Activated T-cell treated with anti-CD3 and anti-CD28 coated beads, Interleukin-2, amount 50 U/mL, for 4 hours (primary cell): ENCODE results near the gene UBR3. TPM values are rescaled to one million over a fixed set of nuclear protein-coding genes. Genes with fewer than 3 reads are reported as not detected.
"Not testable (repeated sequence)": the region's sequence is repeated elsewhere in the genome, so short reads cannot be mapped to it uniquely, and the experiment has no call there.

Experiments
- ATAC-seq, 2 donors: fragments of 200-7000 bp; cut with Tn5 transposase; one replicate each; pipeline ENCODE4 v1.10.0; 2021
- DNase-seq: peaks from one replicate; pipeline ENCODE4 v3.0.0-alpha.2; 2020
- H3K27me3 Mint-ChIP-seq: one replicate; pipeline ENCODE4 v1.8.0; 2021; ENCODE audit warnings: low read depth, mixed read lengths
- H3K36me3 Mint-ChIP-seq: one replicate; pipeline ENCODE4 v1.8.0; 2022; ENCODE audit warnings: mixed read lengths; ENCODE audit not compliant: insufficient read depth
- H3K4me1 Mint-ChIP-seq: one replicate; pipeline ENCODE4 v1.8.0; 2021; ENCODE audit warnings: low read depth, mixed read lengths
- H3K4me3 Mint-ChIP-seq: one replicate; pipeline ENCODE4 v1.8.0; 2021; ENCODE audit warnings: mild to moderate bottlenecking, moderate library complexity, mixed read lengths
- H3K9me3 Mint-ChIP-seq: one replicate; pipeline ENCODE4 v1.8.0; 2021; ENCODE audit warnings: mixed read lengths
- total RNA-seq, 3 donors: library from RNA; stranded (reverse); gene quantifications; one replicate each; pipeline ENCODE4 v1.2.1, GENCODE V29; 2021

The UBR3 gene
- total RNA-seq, 3 donors from 2014 or later: 18.2 to 21.1 (median 19.8) TPM

GRCh38 chr2:169923977-169924376 is 96.7 kb downstream of the UBR3 start:
- no peaks in the 10 kb centered on the region for H3K27me3 Mint-ChIP-seq
- no peaks in the 10 kb centered on the region for H3K9me3 Mint-ChIP-seq

DNA sequence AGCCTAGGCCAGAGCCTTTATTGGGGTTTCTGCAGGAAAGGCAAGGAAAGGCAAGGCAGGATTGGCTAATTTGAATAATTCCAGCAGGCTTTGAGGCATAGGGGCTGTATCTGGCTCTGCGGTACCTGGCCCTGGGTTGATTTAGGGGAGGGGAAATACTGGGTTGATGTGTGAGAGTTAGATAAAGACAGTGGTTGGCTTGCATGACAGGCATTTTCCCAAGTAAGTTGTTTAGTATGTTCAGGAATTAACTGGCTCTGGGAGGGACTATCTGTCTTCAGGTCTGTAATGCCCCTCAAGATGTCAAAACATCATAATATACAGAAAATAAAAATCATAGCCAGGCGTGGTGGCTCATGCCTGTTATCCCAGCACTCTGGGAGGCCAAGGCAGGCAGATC is 98.7 kb downstream of the UBR3 start:
- DNase-seq: no peak
- Mint-ChIP-seq H3K4me1 (no peaks in the 10 kb centered on the region), H3K9me3 (no peaks in the 10 kb centered on the region), H3K27me3 (no peaks in the 10 kb centered on the region), H3K4me3 (no peak overlapping the region), H3K36me3 (peaks cover 17% of the 10 kb centered on the region)
- ATAC-seq: no peak

More at GRCh38 chr2:169923977-169924376, 96.7 kb downstream of the UBR3 start:
- no peak overlapping the region for H3K4me3 Mint-ChIP-seq
- DNase-seq (no peak), ATAC-seq (no peak)
- H3K36me3 Mint-ChIP-seq: peaks cover 12% of the 10 kb centered on the region
- no peaks in the 10 kb centered on the region for H3K4me1 Mint-ChIP-seq

DNA sequence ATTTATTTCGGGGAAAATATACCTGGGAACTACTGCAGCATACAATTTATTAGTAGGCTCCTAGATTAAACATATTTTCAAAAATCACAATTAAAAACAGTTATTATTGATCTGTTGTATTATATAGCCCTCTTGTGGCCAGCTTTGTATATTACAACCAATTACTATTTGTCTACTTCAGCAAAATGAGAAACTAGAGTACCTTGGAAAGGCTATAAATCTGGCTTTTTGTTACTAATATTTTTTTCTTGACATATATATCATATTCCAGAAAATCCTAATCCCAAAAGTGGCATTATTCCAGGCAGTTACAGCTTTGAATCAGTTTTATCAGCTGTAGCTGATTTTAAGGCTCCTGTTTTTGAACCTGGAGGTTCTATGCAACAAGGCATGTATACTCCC is 101.2 kb downstream of the UBR3 start:
- no peak overlapping the region for H3K4me3 Mint-ChIP-seq
- no peak for ATAC-seq
- peaks cover 13% of the 10 kb centered on the region for H3K36me3 Mint-ChIP-seq
- H3K4me1 Mint-ChIP-seq: no peaks in the 10 kb centered on the region
- no peaks in the 10 kb centered on the region for H3K9me3 Mint-ChIP-seq
- no peak for DNase-seq
- H3K27me3 Mint-ChIP-seq: no peaks in the 10 kb centered on the region

- DNase-seq: no peak
- H3K4me1 Mint-ChIP-seq: no peaks in the 10 kb centered on the region
- H3K4me3 Mint-ChIP-seq: no peak overlapping the region
- H3K9me3 Mint-ChIP-seq: no peaks in the 10 kb centered on the region
- ATAC-seq: no peak
- H3K36me3 Mint-ChIP-seq: peaks cover 28% of the 10 kb centered on the region
- no peaks in the 10 kb centered on the region for H3K27me3 Mint-ChIP-seq
Measured at GRCh38 chr2:169933124-169933711, 106.0 kb downstream of the UBR3 start.

DNA sequence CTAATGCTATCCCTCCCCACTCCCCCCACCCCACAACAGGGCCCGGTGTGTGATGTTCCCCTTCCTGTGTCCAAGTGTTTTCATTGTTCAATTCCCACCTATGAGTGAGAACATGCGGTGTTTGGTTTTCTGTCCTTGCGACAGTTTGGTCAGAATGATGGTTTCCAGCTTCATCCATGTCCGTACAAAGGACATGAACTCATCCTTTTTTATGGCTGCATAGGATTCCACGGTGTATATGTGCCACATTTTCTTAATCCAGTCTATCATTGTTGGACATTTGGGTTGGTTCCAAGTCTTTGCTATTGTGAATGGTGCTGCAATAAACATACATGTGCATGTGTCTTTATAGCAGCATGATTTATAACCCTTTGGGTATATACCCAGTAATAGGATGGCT is 109.4 kb downstream of the UBR3 start:
- H3K27me3 Mint-ChIP-seq, H3K4me3 Mint-ChIP-seq, DNase-seq, ATAC-seq, H3K4me1 Mint-ChIP-seq, H3K9me3 Mint-ChIP-seq: not testable (repeated sequence)
- H3K36me3 Mint-ChIP-seq: peaks cover 19% of the 10 kb centered on the region

- peaks cover 35% of the 10 kb centered on the region for H3K36me3 Mint-ChIP-seq
- no peak overlapping the region for H3K4me3 Mint-ChIP-seq
- DNase-seq (no peak), ATAC-seq (no peak)
- H3K4me1 Mint-ChIP-seq: no peaks in the 10 kb centered on the region
- H3K9me3 Mint-ChIP-seq: no peaks in the 10 kb centered on the region
- H3K27me3 Mint-ChIP-seq: no peaks in the 10 kb centered on the region
Measured at GRCh38 chr2:169945515-169945914, 118.3 kb downstream of the UBR3 start.

- no peaks in the 10 kb centered on the region for H3K27me3 Mint-ChIP-seq
Measured at GRCh38 chr2:169946092-169946491, 118.8 kb downstream of the UBR3 start.

DNA sequence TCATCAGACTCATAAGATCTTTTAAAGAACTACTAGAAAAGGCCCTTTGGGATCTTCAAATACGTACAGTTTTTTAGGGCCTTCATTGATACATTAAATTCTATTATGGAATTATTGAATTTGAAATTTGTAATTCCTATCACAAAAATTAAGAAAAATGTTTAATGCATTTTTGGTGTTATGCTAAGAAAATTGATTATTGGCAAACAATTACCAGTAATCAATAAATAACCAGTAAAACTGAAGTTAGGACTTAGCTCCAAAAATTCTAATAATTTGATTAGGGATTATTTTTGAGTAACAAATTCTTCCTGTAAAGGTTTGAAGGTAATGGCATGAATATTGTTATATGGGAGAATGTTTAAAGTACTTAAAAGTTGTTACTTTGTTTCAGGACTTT is 119.3 kb downstream of the UBR3 start:
- DNase-seq (no peak), ATAC-seq (no peak)
- Mint-ChIP-seq H3K4me3 (no peak overlapping the region), H3K36me3 (peaks cover 40% of the 10 kb centered on the region), H3K9me3 (no peaks in the 10 kb centered on the region), H3K4me1 (no peaks in the 10 kb centered on the region), H3K27me3 (no peaks in the 10 kb centered on the region)

More at GRCh38 chr2:169946092-169946491, 118.8 kb downstream of the UBR3 start:
- Mint-ChIP-seq H3K9me3 (no peaks in the 10 kb centered on the region), H3K36me3 (peaks cover 37% of the 10 kb centered on the region), H3K4me3 (no peak overlapping the region), H3K4me1 (no peaks in the 10 kb centered on the region)
- DNase-seq: no peak
- no peak for ATAC-seq

DNA sequence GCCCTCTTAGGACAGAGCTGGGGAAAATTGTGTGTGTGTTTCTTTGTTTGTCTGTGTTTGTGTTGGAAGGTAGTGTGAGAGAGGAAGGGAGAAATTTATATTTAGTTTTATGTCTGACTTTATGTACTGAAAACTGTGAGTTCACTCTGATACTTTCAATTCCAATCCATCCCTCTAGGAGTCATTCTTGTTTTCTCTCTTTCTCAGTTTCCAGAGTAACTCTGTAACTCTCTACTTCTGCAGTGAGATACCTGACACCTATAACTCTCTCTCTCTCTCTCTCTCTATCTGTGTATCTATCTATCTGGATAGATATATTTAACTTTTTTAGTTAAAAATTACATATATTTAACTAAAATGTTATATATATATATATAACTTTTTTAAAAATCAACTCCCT is 128.7 kb downstream of the UBR3 start:
- DNase-seq (no peak), ATAC-seq (no peak)
- H3K9me3 Mint-ChIP-seq: no peaks in the 10 kb centered on the region
- no peaks in the 10 kb centered on the region for H3K4me1 Mint-ChIP-seq
- H3K4me3 Mint-ChIP-seq: no peak overlapping the region
- peaks cover 35% of the 10 kb centered on the region for H3K36me3 Mint-ChIP-seq
- no peaks in the 10 kb centered on the region for H3K27me3 Mint-ChIP-seq

GRCh38 chr2:169957219-169957618 is 130.0 kb downstream of the UBR3 start:
- not testable (repeated sequence) for H3K4me1 Mint-ChIP-seq, DNase-seq, H3K27me3 Mint-ChIP-seq, H3K4me3 Mint-ChIP-seq, H3K9me3 Mint-ChIP-seq, ATAC-seq
- peaks cover 30% of the 10 kb centered on the region for H3K36me3 Mint-ChIP-seq

GRCh38 chr2:169961911-169962310 is 134.7 kb downstream of the UBR3 start:
- DNase-seq (no peak), ATAC-seq (no peak)
- H3K9me3 Mint-ChIP-seq: no peaks in the 10 kb centered on the region
- no peaks in the 10 kb centered on the region for H3K4me1 Mint-ChIP-seq
- H3K4me3 Mint-ChIP-seq: no peak overlapping the region
- no peaks in the 10 kb centered on the region for H3K27me3 Mint-ChIP-seq
- H3K36me3 Mint-ChIP-seq: peaks cover 44% of the 10 kb centered on the region

- H3K4me3 Mint-ChIP-seq: no peak overlapping the region
- no peak for DNase-seq
- no peaks in the 10 kb centered on the region for H3K27me3 Mint-ChIP-seq
- peaks cover 45% of the 10 kb centered on the region for H3K36me3 Mint-ChIP-seq
- no peak for ATAC-seq
- no peaks in the 10 kb centered on the region for H3K9me3 Mint-ChIP-seq
- H3K4me1 Mint-ChIP-seq: no peaks in the 10 kb centered on the region
Measured at GRCh38 chr2:169963786-169964185, 136.5 kb downstream of the UBR3 start.

GRCh38 chr2:169964740-169965139 is 137.5 kb downstream of the UBR3 start:
- H3K4me1 Mint-ChIP-seq: no peaks in the 10 kb centered on the region
- no peaks in the 10 kb centered on the region for H3K27me3 Mint-ChIP-seq
- no peak for ATAC-seq
- no peak overlapping the region for H3K4me3 Mint-ChIP-seq
- H3K36me3 Mint-ChIP-seq: peaks cover 48% of the 10 kb centered on the region
- no peaks in the 10 kb centered on the region for H3K9me3 Mint-ChIP-seq
- no peak for DNase-seq

GRCh38 chr2:169965495-169965894 is 138.2 kb downstream of the UBR3 start:
- DNase-seq (no peak), ATAC-seq (no peak)
- no peak overlapping the region for H3K4me3 Mint-ChIP-seq
- H3K4me1 Mint-ChIP-seq: no peaks in the 10 kb centered on the region
- no peaks in the 10 kb centered on the region for H3K27me3 Mint-ChIP-seq
- peaks cover 51% of the 10 kb centered on the region for H3K36me3 Mint-ChIP-seq
- H3K9me3 Mint-ChIP-seq: no peaks in the 10 kb centered on the region

- Mint-ChIP-seq H3K9me3 (no peaks in the 10 kb centered on the region), H3K36me3 (peaks cover 49% of the 10 kb centered on the region), H3K4me1 (no peaks in the 10 kb centered on the region), H3K27me3 (no peaks in the 10 kb centered on the region), H3K4me3 (no peak overlapping the region)
- DNase-seq (no peak), ATAC-seq (no peak)
Measured at GRCh38 chr2:169966454-169966853, 139.2 kb downstream of the UBR3 start.

DNA sequence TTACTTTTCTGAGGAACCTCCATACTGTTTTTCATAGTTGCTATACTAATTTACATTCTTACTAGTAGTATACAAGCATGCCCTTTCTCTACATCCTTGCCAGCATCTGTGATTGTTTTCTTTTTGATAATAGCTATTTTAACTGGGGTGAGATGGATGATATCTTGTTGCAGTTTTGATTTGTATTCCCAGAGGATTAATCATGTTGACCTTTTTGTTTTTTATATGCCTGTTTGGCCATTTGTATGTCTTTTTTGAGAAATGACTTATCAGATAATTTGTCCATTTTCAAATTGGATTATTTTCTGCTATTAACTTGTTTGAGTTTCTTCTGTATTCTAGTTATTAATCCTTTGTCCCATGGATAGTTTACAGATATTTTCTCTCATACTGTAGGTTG is 141.5 kb downstream of the UBR3 start:
- Mint-ChIP-seq H3K27me3 (no peaks in the 10 kb centered on the region), H3K36me3 (peaks cover 41% of the 10 kb centered on the region), H3K4me3 (no peak overlapping the region), H3K9me3 (peaks cover 3% of the 10 kb centered on the region), H3K4me1 (no peaks in the 10 kb centered on the region)
- ATAC-seq (no peak), DNase-seq (no peak)
